D721Med (cell line): ENCODE measurements around the gene KASH5.

ENCODE experiments used
- DNase-seq: peaks from one replicate; pipeline ENCODE4 v3.0.0; 2011; ENCODE audit warnings: low spot score; ENCODE audit not compliant: insufficient read length
- FAIRE-seq: peaks from 2 replicates; lab custom pipeline; 2011; peaks lifted over from hg19 to GRCh38; lab: Jason Lieb, UNC
- CTCF ChIP-seq: IDR thresholded peaks from 2 replicates; pipeline ENCODE4 v1.5.1; 2012; ENCODE audit warnings: mild to moderate bottlenecking, control low read depth; ENCODE audit not compliant: insufficient read depth; ENCODE audit errors: missing control alignments

The KASH5 gene

GRCh38 chr19:49463960-49464740, 76.1 kb downstream of the KASH5 start:
- DNase-seq: no peak
- FAIRE-seq: no peak
- no peak for TF ChIP-seq CTCF

DNA sequence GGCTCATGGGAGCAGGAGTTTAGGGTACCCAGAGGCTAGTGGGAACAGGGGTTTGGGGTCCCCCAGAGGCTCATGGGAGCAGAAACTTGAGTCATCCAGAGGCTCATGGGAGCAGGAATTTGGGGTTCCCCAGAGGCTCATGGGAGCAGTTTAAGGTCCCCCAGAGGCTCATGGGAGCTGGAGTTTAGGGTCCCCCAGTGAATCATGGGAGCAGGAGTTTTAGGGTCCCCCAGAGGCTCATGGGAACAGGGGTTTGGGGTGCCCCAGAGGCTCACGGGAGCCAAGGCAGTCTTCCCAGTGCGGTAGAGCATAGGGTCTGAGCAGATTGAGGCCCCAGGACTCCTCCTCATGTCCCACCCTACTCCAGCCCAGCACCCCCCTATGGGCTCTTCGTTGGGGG, 77.3 kb downstream of the KASH5 start:
- no peak for DNase-seq
- no peak for TF ChIP-seq CTCF
- no peak for FAIRE-seq
